Amniotic stem cell (primary cell): Measurements from ENCODE around the gene SMOC2.

Source experiments
- DNase-seq: peaks from one replicate; lab custom pipeline; 2025; lab: John Stamatoyannopoulos, UW

Gene SMOC2

GRCh38 chr6:168627506-168628175 lies 186.7 kb downstream of the SMOC2 start:
- no peak for DNase-seq

GRCh38 chr6:168628176-168628553 lies 187.2 kb downstream of the SMOC2 start:
- no peak for DNase-seq

GRCh38 chr6:168628732-168629245 lies 187.8 kb downstream of the SMOC2 start:
- no peak for DNase-seq

- no peak for DNase-seq
Measured at GRCh38 chr6:168631564-168631963, 190.6 kb downstream of the SMOC2 start.

GRCh38 chr6:168632694-168633093 lies 191.7 kb downstream of the SMOC2 start:
- no peak for DNase-seq

- no peak for DNase-seq
Measured at GRCh38 chr6:168634541-168635328, 193.8 kb downstream of the SMOC2 start.

GRCh38 chr6:168636147-168637004 lies 195.4 kb downstream of the SMOC2 start:
- DNase-seq, result no peak

- DNase-seq, result no peak
Measured at GRCh38 chr6:168637834-168638233, 196.8 kb downstream of the SMOC2 start.

GRCh38 chr6:168638468-168639271 lies 197.7 kb downstream of the SMOC2 start:
- no peak for DNase-seq

- DNase-seq, result no peak
Measured at GRCh38 chr6:168640181-168640580, 199.2 kb downstream of the SMOC2 start.

GRCh38 chr6:168640768-168641167 lies 199.8 kb downstream of the SMOC2 start:
- DNase-seq, result no peak

- DNase-seq, result no peak
Measured at GRCh38 chr6:168641446-168641845, 200.5 kb downstream of the SMOC2 start.

GRCh38 chr6:168643401-168643800 lies 202.4 kb downstream of the SMOC2 start:
- DNase-seq, result no peak

GRCh38 chr6:168645326-168645725 lies 204.3 kb downstream of the SMOC2 start:
- no peak for DNase-seq

- DNase-seq, result no peak
Measured at GRCh38 chr6:168647271-168647670, 206.3 kb downstream of the SMOC2 start.

GRCh38 chr6:168648240-168649125 lies 207.5 kb downstream of the SMOC2 start:
- DNase-seq, result no peak

GRCh38 chr6:168649209-168649608 lies 208.2 kb downstream of the SMOC2 start:
- no peak for DNase-seq

- DNase-seq, result no peak
Measured at GRCh38 chr6:168650671-168651111, 209.7 kb downstream of the SMOC2 start.

GRCh38 chr6:168655462-168656152 lies 214.6 kb downstream of the SMOC2 start:
- no peak for DNase-seq

- no peak for DNase-seq
Measured at GRCh38 chr6:168658059-168658458, 217.1 kb downstream of the SMOC2 start.
